ENCODE results near the gene CDH4. TPM values are rescaled to one million over a fixed set of nuclear protein-coding genes. Genes with fewer than 3 reads are reported as not detected.

Gene CDH4
- total RNA-seq, 1 donor from 2014 or later = 1.1 TPM

DNA sequence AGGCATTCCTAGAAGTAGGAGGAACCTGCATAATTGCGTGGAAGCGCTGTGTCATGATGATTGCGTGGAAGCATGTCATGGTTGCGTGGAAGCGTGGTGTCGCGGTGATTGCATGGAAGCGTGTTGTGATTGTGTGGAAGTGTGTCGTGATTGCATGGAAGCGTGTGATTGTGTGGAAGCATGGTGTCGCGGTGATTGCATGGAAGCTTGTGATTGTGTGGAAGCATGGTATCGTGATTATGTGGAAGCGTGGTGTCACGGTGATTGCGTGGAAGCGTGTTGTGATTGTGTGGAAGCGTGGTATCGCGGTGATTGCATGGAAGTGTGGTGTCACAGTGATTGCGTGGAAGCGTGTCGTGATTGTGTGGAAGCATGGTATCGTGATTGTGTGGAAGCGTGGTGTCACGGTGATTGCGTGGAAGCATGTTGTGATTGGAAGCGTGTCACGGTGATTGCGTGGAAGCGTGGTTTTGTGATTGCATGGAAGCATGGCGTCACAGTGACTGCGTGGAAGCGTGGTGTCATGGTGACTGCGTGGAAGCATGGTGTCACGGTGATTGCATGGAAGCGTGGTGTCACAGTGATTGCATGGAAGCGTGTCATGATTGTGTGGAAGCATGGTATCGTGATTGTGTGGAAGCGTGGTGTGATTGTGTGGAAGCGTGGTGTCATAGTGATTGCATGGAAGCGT, 667.8 kb downstream of the CDH4 start:
- no peak for DNase-seq

DNA sequence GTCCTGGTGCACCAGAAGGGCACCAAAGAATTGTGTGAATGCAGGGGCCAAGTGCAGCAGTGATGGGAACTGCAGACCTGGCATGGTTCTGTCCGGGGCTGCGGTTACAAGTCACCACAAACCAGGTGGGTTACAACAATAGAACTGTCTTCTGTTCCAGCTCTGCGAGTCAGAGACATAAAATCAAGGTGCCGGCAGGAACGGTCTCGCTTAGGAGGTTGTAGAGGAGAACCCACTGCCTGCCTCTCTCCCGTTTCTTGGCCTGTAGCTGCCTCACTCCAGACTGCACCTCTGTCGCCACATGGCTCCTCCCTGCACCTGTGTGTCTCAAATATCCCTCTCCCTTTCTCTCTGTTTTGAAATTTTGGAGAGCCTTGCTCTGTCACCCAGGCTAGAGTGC, 670.4 kb downstream of the CDH4 start:
- DNase-seq = no peak

DNA sequence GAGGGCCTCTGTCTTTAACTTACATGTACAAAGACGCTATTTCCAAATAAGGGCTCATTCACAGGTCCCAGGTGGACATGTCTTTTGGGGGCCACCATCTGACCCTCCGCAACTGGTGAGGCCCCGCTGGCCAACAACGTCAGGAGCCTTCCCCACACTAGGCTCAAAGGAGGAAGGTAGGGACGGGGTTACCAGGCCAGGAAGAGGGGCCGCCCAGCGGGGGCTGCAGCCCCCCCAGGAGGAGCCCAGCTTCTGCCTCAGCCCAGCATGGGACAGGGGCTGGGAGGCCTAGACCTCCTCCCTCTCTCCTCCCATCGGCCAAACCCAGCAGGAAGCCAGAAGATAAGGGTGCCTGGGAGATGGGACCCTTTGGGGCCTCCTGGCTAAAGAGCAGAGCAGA, 670.9 kb downstream of the CDH4 start:
- DNase-seq = no peak

DNA sequence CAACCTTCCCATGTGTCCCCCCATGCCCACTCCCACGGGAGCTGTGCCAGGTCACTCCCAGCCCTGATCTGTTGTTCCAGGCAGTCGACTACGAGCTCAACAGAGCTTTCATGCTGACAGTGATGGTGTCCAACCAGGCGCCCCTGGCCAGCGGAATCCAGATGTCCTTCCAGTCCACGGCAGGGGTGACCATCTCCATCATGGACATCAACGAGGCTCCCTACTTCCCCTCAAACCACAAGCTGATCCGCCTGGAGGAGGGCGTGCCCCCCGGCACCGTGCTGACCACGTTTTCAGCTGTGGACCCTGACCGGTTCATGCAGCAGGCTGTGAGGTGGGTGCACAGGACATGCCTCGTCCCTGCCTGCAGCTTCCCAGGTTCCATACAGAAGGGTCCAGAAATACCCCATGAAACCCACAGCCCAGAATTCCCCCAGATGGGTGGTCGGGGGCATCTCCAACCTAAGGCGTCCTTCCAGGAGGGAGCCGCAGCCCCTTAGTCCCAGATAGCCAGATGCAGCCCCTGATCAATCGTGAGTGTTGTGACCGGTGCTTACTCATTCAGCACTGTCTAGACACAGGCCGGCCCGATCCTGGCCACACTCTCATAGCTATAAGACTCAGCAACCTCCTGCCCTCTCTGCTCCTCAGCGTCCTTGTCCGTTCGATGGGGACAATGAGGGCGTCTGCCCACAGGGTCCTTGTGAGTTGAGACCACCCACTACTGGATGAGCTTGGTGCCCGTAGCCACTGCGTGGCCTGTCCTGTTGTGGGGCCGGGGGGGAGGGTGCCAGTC, 671.5 kb downstream of the CDH4 start:
- no peak for DNase-seq

DNA sequence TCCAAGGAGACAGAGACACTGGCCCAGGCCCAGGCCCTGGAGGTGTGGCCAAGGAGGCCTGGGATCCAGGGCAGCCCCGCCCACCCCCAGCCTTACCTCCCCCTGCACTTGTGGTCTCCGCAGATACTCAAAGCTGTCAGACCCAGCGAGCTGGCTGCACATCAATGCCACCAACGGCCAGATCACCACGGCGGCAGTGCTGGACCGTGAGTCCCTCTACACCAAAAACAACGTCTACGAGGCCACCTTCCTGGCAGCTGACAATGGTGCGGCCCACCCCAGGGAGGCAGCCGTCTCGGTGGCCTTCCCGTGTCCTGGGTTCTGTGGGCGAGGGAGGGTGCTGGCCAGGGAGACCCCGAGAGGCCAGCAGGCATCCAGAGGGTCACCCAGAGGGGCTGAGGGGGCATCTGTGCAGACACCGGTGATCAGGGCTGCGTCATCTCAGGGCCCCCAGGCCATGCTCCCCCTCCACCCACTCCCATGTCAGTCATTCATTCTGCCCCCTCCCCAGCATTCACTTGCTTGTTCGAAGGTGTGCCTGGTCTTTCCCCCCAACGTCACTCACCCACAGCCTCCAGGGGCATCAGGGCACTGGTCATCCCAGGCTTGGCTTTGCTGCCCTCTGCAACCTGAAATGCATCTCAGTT, 672.3 kb downstream of the CDH4 start:
- DNase-seq = no peak

DNA sequence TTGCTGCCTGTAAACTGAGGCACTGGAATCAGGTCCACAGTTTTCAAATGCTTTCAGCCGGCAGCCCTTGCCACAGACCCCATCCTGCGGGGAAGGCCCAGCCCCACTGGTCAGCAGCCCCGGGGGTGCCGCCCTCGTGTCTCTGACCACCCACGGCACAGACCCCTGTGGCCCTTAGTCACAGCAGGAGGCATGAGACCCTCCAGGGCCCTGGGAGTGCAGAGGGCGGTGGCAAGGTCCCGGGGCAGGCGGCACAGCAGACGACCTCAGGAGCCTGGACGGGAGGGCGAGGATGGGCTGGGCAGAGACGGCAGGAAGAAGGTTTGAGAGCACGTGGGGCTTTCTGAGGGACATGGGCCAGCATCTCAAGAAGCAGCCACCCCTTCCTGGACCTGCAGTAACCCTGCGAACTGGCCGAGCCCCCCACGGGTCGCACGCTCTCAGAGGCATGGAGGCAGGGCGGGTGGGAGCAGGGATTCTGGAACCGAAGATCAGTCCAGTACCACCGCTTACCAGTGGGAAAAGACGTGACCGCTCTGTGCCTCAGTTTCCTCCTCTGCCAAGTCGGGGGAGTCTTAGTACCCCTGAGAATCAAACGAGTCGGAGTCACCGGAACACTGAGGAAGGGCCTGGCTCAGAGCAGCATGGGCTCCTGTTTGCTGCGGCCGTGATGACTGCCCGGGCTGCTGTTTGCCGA, 672.9 kb downstream of the CDH4 start:
- no peak for DNase-seq

DNA sequence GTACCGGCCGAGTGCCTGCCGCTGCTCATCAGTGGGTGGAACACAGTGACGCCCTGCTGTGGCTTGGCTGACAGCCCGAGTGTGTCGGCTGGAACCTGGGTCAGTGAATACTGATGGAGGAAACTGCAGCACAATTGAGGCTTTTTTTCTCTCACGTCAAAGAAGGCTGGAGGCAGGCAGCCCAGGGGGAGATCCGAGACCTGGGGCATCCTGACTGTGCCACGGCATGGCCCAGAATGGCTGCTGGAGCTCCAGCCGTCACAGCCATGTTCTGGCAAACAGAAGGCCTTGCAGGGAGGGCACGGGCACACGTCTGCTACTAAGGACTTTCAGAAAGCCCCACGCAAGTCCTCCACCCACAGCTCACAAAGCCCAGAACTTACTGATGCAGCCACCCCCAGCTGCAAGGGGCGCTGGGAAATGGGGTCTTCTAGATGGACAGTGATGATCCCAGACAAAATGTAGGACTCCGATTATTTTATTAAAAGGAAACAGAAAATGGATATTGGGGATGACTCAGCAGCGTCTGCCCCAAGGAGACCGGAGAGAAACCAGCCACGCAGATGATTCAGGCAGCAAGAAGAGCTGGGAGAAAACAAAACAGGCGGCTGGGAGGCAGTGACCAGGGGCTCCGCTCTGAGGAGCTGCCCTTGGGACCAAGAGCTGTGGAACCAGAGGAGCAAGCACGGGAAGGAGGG, 673.6 kb downstream of the CDH4 start:
- DNase-seq = no peak

DNA sequence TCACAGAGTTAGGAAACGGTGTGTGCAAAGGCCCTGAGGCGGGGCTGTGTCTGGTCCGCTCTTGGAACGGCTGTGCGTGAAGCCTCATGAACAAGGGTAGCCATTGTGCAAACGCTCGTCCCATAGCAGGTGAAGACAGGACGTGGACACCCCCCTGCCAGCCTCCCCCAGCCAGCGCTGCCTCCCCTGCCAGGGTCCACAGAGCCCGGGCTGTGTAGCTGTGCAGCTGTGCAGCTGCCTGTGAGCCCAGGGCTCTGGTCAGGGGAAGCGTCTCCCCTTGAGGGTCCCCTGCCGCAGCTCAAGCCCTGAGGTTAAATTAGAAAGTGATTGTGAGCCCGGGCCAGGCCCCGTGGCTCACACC, 674.2 kb downstream of the CDH4 start:
- DNase-seq = no peak

DNA sequence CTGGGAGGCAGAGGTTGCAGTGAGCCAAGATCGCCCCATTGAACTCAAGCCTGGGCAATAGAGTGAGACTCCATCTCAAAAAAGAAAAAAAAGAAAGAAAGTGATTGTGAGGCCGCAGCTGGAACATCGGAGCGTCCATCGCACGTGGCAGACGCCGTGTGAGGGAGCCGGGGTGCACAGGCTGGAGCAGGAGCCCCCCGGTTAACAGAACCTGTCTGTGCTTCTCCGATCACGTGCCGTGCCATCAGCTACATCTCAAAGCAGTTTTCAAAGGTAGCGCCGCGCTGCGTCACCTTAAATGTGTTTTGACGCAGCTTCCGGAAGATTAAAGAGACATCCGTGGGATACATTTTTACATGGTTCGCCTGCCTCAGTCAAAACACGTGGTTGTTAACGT, 674.7 kb downstream of the CDH4 start:
- DNase-seq = no peak

DNA sequence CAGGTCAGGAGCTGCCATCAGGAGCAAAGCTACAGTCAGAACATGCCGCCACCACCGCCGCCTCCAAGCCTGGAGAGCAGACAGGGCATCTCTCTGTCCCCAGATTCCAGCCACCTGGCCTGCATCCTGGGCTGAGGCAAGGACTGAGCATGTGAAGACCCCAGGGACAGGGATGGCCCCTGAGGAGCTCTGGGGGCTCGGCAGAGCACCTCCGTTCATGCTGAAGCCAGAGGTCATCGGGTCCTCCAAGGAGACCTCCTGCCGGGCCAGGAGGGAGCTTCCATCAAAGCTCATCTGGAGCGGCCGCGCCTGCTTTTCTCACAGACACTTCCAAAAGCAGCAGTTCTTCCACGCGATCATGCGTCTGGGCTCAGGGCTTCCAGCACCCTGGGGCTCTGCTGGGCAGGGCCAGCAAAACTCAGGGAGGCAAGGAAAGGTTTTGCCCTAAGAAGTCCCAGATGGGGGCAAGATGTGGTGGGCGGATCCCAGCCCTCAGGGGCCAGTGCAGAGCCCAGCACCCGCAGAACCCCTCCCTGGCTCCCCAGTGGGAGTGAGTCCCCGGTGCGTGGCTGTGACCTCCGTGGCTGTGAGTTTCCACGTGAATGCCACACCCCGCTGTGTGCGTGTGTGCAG, 675.2 kb downstream of the CDH4 start:
- DNase-seq = no peak

DNA sequence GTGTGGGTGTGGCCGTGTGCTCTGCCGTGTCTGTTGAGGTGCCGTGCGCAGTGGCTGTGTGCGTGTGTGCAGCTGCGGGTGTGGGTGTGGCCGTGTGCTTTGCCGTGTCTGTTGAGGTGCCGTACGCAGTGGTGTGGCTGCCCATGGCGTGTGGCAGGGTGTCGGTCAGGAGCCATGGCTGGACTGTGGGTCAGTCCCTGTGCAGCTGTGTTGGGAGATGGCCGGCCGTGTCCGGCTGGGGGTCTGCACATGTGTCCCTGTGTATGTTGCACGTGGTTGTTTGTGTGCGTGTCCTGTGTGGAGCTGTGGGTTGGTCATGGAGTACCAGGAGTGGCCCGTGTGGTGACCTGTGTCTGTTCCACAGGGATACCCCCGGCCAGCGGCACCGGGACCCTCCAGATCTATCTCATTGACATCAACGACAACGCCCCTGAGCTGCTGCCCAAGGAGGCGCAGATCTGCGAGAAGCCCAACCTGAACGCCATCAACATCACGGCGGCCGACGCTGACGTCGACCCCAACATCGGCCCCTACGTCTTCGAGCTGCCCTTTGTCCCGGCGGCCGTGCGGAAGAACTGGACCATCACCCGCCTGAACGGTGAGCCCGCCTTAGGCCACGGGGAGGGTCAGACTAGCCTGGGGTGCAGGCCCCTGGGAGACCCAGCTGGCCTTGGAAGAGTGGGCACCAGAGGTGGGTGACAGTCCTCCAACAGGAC, 675.9 kb downstream of the CDH4 start:
- DNase-seq = no peak

DNA sequence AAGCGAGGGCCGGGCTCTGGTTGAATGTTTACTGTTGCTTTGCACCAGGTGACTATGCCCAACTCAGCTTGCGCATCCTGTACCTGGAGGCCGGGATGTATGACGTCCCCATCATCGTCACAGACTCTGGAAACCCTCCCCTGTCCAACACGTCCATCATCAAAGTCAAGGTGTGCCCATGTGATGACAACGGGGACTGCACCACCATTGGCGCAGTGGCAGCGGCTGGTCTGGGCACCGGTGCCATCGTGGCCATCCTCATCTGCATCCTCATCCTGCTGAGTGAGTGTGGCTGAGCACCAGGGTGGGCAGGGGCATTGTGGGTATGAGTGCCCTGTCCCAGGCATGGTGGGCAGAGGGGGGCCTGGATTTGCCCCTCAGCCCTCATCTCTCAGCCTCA, 677.5 kb downstream of the CDH4 start:
- no peak for DNase-seq

DNA sequence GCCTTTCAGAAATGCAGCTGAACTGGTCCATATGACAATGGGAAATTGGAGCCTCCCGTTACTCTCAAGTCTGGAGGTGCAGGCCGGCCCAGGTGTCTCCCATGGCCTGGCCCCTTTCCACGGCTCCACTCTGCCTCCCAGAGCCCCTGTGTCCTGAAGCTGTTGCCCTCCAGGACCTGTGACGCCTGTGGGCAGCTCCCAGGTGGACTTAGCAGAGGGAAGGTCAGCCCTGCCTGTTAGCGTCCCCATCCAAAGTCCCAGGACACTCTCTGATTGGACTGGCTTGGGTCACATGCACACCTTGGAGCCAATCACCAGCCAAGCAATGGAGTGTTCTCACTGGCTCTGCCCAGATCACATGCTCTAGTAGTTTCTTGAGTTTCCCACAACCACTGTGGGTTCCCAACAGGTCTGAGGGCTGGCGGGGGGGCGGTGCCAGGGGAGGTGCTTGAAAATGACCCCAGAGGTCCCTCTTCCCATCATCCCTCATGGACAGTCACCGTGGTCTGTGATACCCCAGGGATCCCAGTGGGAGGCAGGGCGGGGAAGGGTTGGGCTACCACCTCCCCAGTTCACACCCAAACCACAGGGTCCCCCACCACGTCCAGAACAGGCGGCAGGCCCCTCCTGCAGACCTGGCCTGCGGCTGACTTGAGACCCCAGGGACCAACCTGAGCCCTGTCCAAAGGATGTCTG, 678.1 kb downstream of the CDH4 start:
- no peak for DNase-seq

DNA sequence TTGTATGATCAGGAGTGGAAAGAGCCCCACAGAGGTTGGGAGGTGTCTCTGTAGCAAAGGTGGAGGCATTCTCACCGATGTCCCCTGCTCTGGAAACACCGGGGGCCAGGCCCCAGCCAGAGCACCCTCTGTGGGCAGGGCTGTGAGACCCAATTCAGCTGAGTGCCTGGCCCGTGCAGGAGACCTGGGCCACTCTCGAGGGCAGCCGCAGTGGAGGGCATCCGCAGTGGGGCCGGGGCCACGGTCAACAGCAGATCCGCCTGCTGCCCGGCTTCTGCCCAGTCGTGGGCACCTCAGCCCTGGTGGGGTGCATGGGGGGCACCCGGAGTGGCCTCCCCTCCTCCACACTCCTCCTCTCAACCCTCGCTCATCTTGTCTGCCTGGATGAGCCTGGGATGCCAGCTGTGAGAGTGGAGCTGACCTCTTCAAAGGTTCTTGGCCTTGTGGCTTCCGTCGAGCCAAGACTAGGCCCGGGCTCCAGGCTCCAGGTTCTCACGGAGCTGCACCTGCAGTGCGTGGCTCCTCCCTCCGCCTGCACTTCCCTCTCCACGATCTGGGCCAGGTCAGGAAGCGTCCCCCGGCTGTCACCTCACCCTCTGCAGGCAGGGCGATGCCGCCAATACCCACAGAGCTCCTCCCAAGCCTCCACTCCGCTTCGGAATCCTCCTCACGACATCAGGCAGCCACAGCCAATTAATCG, 678.9 kb downstream of the CDH4 start:
- DNase-seq = no peak

DNA sequence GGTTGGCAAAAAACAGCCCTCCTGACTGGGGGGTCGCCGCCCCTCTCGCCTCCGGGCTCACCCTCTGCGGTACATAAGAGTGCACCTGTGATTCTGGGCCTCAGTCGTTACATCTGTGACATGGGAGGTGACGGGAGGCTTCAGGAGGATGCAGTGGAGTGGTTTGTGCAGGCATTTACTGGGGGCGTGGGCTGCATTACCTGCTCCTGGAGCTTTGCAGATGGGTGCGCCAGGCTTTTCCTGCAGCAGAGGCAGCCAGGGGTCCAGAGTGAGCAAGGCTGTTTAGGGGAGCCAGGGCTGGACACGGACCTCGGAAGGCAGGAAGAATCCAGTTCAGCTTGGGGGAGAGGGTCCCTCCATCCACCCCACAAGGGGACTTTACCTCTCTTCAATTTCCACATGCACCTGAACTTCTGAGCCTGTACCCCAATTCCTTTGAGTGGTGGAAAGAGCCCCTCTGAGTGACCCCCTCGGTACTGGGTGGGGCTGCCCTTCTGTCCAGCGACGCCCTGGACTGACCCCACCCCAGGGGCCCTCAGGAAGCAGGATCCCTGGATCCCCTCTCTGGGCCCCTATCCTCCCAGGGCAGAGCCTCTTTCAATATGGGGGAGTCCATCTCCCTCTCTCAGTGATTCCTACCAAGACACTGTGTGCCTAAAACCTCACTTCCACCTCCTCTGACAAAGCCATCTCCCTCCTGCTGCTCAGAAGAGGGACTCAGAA, 679.6 kb downstream of the CDH4 start:
- DNase-seq = no peak

DNA sequence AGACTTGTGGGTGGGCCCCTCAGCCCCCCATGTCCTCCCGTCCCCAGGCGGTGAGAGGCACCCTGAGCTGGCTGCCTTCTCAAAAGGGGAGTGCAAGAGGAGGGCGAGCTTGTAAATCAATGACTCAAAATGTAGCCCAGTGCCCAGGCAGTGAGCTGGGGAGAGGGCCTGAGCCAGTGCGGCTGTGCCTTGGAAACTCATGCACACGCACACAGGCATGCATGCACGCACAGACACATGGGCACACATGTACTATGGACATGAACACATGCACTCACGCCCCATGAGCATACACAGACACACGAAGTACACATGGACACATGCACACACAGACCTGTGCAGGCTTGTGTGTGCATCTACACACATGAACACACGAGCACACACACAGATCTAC, 680.1 kb downstream of the CDH4 start:
- DNase-seq = no peak

DNA sequence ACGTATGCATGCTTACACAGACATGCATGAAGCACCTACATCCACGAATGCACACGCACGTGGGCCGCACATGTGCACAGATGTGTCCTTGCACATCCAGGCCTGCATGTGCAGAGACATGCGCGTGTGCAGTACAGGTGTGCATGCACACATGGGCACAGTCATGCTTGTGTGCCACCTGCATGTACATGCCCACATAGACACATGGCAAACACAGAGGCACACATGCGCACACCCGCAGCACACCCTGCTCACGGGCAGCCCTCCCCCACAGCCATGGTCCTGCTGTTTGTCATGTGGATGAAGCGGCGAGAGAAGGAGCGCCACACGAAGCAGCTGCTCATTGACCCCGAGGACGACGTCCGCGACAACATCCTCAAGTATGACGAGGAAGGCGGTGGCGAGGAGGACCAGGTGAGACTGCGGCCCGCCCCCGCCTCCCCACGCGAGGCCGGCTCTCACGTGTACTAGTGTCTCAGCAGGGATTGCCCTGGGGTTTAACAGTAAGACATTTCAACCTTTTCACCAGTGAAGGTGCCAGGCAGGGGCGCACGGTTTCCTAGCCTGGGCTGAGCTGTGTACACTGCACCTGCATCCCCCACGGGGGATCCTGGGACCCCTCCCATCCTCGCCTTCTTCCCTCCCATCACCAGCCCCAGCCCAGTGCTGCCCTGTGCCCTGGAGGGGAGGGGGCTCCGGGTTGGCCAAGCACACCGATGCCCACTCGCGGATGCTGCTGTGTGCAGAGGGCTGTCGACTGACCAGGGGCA, 680.8 kb downstream of the CDH4 start:
- no peak for DNase-seq

DNA sequence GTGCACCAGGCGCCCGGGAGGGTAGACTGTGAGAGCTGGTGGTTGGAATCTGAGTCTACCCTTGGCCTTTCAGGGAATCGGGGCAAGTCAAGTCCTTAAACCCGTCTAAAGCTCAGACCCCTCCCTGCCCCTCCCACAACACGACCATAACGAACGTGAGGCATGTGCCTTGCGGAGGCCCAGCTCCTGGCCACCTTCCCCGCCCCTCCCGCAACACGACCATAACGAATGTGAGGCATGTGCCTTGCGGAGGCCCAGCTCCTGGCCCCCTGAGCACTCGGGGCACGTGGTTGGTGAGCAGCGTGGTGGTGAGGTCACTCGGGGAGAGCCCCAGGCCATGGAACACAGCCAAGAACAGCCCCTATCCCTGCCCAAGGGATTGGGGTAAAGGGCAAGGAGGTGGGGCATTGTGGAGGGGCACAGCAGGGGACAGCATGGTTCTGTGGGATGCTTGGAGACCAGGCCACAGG, 681.5 kb downstream of the CDH4 start:
- no peak for DNase-seq
